Measurements from ENCODE around the gene SF3A1.
"Not testable (repeated sequence)": the region's sequence is repeated elsewhere in the genome, so short reads cannot be mapped to it uniquely, and the experiment has no call there.

Gene SF3A1

GRCh38 chr22:30356449-30357235 is at the start of gene SF3A1, which contains the start of gene CCDC157:
TSS of gene SF3A1 (minus strand) at chr22:30356894. CDS start at chr22:30356792, 102 bp downstream.
TSS of gene CCDC157 (plus strand) at chr22:30357007. CDS start at chr22:30366001, 8,994 bp downstream.
- DNase-seq, result peak; percentile 90

- no peak for DNase-seq
Observed at GRCh38 chr22:30406400-30406799, 49.7 kb upstream of the SF3A1 start.

GRCh38 chr22:30405731-30406130 is 49.0 kb upstream of the SF3A1 start:
- no peak for DNase-seq

- DNase-seq, result no peak
Observed at GRCh38 chr22:30404307-30404706, 47.6 kb upstream of the SF3A1 start.

GRCh38 chr22:30402766-30403104 is 46.0 kb upstream of the SF3A1 start:
- not testable (repeated sequence) for DNase-seq

- no peak for DNase-seq
Observed at GRCh38 chr22:30402028-30402765, 45.5 kb upstream of the SF3A1 start.

GRCh38 chr22:30401024-30401423 is 44.3 kb upstream of the SF3A1 start:
- DNase-seq, result not testable (repeated sequence)

GRCh38 chr22:30400159-30400558 is 43.5 kb upstream of the SF3A1 start:
- DNase-seq, result no peak

- no peak for DNase-seq
Observed at GRCh38 chr22:30399718-30400117, 43.0 kb upstream of the SF3A1 start.

- no peak for DNase-seq
Observed at GRCh38 chr22:30398685-30399680, 42.3 kb upstream of the SF3A1 start.

GRCh38 chr22:30397656-30398635 is 41.3 kb upstream of the SF3A1 start:
- peak; percentile 25 for DNase-seq

GRCh38 chr22:30396871-30397655 is 40.4 kb upstream of the SF3A1 start, which contains the start of gene SEC14L2:
TSS of gene SEC14L2 (plus strand) at chr22:30397018. CDS start at chr22:30397117, 99 bp downstream.
- DNase-seq, result peak; percentile 67

- no peak for DNase-seq
Observed at GRCh38 chr22:30393885-30394284, 37.2 kb upstream of the SF3A1 start.

GRCh38 chr22:30393322-30393680 is 36.6 kb upstream of the SF3A1 start:
- DNase-seq, result no peak

GRCh38 chr22:30392661-30393321 is 36.1 kb upstream of the SF3A1 start:
- peak; percentile 95 for DNase-seq

GRCh38 chr22:30390974-30391691 is 34.4 kb upstream of the SF3A1 start:
- DNase-seq, result peak; percentile 86

GRCh38 chr22:30386960-30387827 is 30.5 kb upstream of the SF3A1 start, which contains the start of gene RNF215:
TSS of gene RNF215 (minus strand) at chr22:30387411. CDS start at chr22:30387313, 98 bp downstream.
- DNase-seq, result peak; percentile 83

- DNase-seq, result peak; percentile 48
Observed at GRCh38 chr22:30386608-30386959, 29.9 kb upstream of the SF3A1 start.

Data from NCI-H82 (cell line).